Measurements from ENCODE around the gene RHOBTB1.

RHOBTB1 gene

GRCh38 chr10:60954035-60954434 is 10.1 kb upstream of the RHOBTB1 start:
- no peak overlapping the region for H3K27ac ChIP-seq (ENCODE audit: low read depth, low read length)
- H3K9ac ChIP-seq (ENCODE audit: low read depth, low read length), result no peak overlapping the region
- H3K4me3 ChIP-seq (ENCODE audit: low read depth, low read length), result no peak overlapping the region
- H3K4me1 ChIP-seq (ENCODE audit: control insufficient read depth, insufficient read depth, low read length), result no peaks in the 10 kb centered on the region
- H3K27me3 ChIP-seq (ENCODE audit: control insufficient read depth, insufficient read depth, low read length), result no peaks in the 10 kb centered on the region
- no peaks in the 10 kb centered on the region for H3K36me3 ChIP-seq (ENCODE audit: control insufficient read depth, insufficient read depth, low read length)
- H3K9me3 ChIP-seq (ENCODE audit: control insufficient read depth, insufficient read depth, low read length), result no peaks in the 10 kb centered on the region

DNA sequence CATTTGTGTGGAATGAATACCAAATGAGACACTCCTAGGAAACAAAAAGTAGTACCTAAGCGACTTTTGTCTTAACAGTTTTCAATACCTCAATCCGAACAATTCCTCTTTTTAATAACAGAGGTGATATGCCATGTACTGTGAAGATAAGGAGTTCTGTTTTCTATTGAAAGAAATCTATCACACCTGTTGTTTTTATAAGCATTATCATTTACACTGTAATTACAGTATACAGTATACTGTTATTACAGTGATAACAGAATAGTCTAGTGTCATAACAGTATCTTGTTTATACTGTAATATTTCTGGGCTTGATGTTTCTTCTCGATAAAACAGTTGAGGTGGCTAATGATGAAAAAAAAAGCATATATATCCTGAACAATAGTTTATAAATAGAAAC is 9.4 kb upstream of the RHOBTB1 start:
- Histone ChIP-seq H3K27ac (ENCODE audit: low read depth, low read length) (no peak overlapping the region), H3K27me3 (ENCODE audit: control insufficient read depth, insufficient read depth, low read length) (no peaks in the 10 kb centered on the region), H3K9ac (ENCODE audit: low read depth, low read length) (no peak overlapping the region), H3K4me1 (ENCODE audit: control insufficient read depth, insufficient read depth, low read length) (no peaks in the 10 kb centered on the region), H3K36me3 (ENCODE audit: control insufficient read depth, insufficient read depth, low read length) (no peaks in the 10 kb centered on the region), H3K4me3 (ENCODE audit: low read depth, low read length) (no peak overlapping the region), H3K9me3 (ENCODE audit: control insufficient read depth, insufficient read depth, low read length) (no peaks in the 10 kb centered on the region)

GRCh38 chr10:60952846-60953220 is 8.8 kb upstream of the RHOBTB1 start:
- no peak overlapping the region for H3K9ac ChIP-seq (ENCODE audit: low read depth, low read length)
- H3K36me3 ChIP-seq (ENCODE audit: control insufficient read depth, insufficient read depth, low read length), result no peaks in the 10 kb centered on the region
- H3K27ac ChIP-seq (ENCODE audit: low read depth, low read length), result no peak overlapping the region
- H3K9me3 ChIP-seq (ENCODE audit: control insufficient read depth, insufficient read depth, low read length), result no peaks in the 10 kb centered on the region
- no peaks in the 10 kb centered on the region for H3K4me1 ChIP-seq (ENCODE audit: control insufficient read depth, insufficient read depth, low read length)
- H3K27me3 ChIP-seq (ENCODE audit: control insufficient read depth, insufficient read depth, low read length), result no peaks in the 10 kb centered on the region
- no peak overlapping the region for H3K4me3 ChIP-seq (ENCODE audit: low read depth, low read length)

GRCh38 chr10:60952067-60952845 is 8.3 kb upstream of the RHOBTB1 start:
- Histone ChIP-seq H3K4me1 (ENCODE audit: control insufficient read depth, insufficient read depth, low read length) (no peaks in the 10 kb centered on the region), H3K9ac (ENCODE audit: low read depth, low read length) (no peak overlapping the region), H3K9me3 (ENCODE audit: control insufficient read depth, insufficient read depth, low read length) (no peaks in the 10 kb centered on the region), H3K36me3 (ENCODE audit: control insufficient read depth, insufficient read depth, low read length) (no peaks in the 10 kb centered on the region), H3K27me3 (ENCODE audit: control insufficient read depth, insufficient read depth, low read length) (no peaks in the 10 kb centered on the region), H3K4me3 (ENCODE audit: low read depth, low read length) (no peak overlapping the region), H3K27ac (ENCODE audit: low read depth, low read length) (no peak overlapping the region)

DNA sequence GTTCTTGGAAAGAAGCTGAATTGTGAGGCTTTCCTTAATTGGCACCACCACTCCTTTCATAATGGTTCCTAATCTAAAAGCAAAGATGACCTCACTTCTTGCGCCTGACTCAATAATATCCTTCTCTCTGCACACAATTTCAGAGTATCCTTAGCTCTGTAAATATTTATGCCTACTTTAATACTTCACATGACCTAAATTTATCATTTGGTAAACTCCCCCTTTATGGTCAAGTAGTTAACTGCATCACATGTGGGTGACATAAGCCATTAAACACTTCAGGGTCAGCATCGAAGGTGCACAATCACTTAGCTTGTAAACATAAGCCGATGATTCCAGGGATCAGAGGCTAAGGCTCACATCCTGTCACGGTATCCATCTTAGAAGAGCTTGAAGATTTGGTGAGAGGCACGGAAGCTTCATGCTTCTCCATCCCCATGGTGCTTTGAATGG is 7.3 kb upstream of the RHOBTB1 start:
- Histone ChIP-seq H3K27me3 (ENCODE audit: control insufficient read depth, insufficient read depth, low read length) (no peaks in the 10 kb centered on the region), H3K4me3 (ENCODE audit: low read depth, low read length) (no peak overlapping the region), H3K4me1 (ENCODE audit: control insufficient read depth, insufficient read depth, low read length) (no peaks in the 10 kb centered on the region), H3K9me3 (ENCODE audit: control insufficient read depth, insufficient read depth, low read length) (no peaks in the 10 kb centered on the region), H3K9ac (ENCODE audit: low read depth, low read length) (no peak overlapping the region), H3K27ac (ENCODE audit: low read depth, low read length) (no peak overlapping the region), H3K36me3 (ENCODE audit: control insufficient read depth, insufficient read depth, low read length) (no peaks in the 10 kb centered on the region)

DNA sequence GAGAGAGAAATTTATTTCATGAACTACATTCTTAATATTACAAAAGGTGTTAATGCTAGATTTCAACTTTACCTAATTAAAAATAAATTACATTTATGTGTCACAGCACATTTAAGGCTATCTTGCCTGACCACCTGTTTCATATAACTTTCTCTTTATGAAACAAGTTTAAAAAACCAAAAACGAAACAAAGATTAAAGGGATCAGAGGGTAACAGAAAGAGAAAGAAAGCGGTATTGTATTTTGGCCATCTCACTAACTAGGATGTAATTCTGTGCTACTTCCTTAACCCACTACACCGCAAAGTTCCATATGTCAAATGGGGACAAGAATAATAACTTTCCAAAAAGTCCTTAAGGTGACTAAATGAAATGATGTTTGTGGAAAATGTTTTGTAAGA is 6.3 kb upstream of the RHOBTB1 start:
- Histone ChIP-seq H3K36me3 (ENCODE audit: control insufficient read depth, insufficient read depth, low read length) (no peaks in the 10 kb centered on the region), H3K4me1 (ENCODE audit: control insufficient read depth, insufficient read depth, low read length) (no peaks in the 10 kb centered on the region), H3K9ac (ENCODE audit: low read depth, low read length) (no peak overlapping the region), H3K27me3 (ENCODE audit: control insufficient read depth, insufficient read depth, low read length) (peaks cover 4% of the 10 kb centered on the region; the same call in 1 of the 2 replicates), H3K9me3 (ENCODE audit: control insufficient read depth, insufficient read depth, low read length) (no peaks in the 10 kb centered on the region), H3K27ac (ENCODE audit: low read depth, low read length) (no peak overlapping the region), H3K4me3 (ENCODE audit: low read depth, low read length) (no peak overlapping the region)

- Histone ChIP-seq H3K9me3 (ENCODE audit: control insufficient read depth, insufficient read depth, low read length) (no peaks in the 10 kb centered on the region), H3K36me3 (ENCODE audit: control insufficient read depth, insufficient read depth, low read length) (no peaks in the 10 kb centered on the region), H3K4me1 (ENCODE audit: control insufficient read depth, insufficient read depth, low read length) (no peaks in the 10 kb centered on the region), H3K27ac (ENCODE audit: low read depth, low read length) (no peak overlapping the region), H3K4me3 (ENCODE audit: low read depth, low read length) (no peak overlapping the region), H3K27me3 (ENCODE audit: control insufficient read depth, insufficient read depth, low read length) (peaks cover 12% of the 10 kb centered on the region), H3K9ac (ENCODE audit: low read depth, low read length) (no peak overlapping the region)
These were observed 4.9 kb upstream of the RHOBTB1 start for GRCh38 chr10:60948851-60949250.

DNA sequence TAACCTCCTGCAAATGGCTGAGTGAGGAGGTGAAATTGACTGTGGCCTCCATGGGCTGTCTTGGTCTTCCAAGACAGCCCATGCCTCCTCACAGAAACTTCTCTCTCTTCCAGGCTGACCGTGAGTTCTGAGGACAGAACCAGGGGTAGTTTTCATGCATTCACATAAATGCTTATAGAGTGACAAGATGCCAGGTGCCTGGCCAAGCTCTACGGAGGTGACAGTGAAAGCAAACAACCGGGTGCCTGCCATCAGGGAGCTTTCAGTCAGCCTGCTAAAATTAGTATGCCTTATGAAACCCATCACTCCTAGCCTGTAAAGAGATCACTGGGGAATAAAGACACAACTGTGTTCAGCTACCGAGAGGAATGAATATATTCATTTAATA is 919 bp upstream of the RHOBTB1 start:
- Histone ChIP-seq H3K9ac (ENCODE audit: low read depth, low read length) (peak overlapping the region; percentile 79; the same call in 1 of the 2 replicates), H3K27me3 (ENCODE audit: control insufficient read depth, insufficient read depth, low read length) (peaks cover 12% of the 10 kb centered on the region)

DNA sequence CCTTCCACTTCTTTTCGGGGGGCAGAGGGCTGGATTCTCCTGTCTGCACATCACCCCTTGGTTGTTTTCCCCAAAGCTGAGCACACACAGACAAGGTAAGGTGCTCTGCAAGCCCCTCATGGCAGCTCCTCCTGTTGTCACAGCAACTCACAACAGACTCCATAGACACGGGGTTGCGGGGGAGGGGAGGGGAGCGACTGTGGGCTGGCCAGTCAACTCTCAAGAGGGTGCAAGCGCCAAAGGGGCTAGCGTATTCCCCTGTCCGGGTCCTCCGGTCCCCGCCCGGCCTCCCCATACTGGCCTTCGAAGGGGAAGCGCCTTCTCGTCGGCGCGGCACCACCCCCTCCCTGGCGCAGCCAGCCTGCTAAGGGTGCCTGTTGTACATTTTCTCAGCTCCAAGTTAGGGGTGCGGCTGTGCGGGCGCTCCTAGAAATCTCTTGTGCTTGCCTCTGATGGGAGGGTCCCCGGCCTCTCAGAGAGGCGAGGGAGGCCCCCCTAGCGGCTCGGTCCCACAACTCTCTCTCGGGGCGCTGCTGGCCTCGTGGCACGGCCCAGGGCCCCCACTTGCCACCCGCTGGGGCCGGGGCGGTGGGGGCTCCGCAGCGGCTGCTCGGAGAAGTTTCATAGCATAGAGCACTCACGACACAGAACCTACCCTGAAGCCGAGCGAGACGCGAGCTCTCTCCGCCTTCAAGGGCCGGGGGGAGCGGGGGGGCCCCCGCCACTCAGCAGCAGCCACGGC is 498 bp downstream of the RHOBTB1 start:
- Histone ChIP-seq H3K9me3 (ENCODE audit: control insufficient read depth, insufficient read depth, low read length) (no peaks in the 10 kb centered on the region), H3K27me3 (ENCODE audit: control insufficient read depth, insufficient read depth, low read length) (peaks cover 12% of the 10 kb centered on the region), H3K4me3 (ENCODE audit: low read depth, low read length) (peak overlapping the region; percentile 70), H3K9ac (ENCODE audit: low read depth, low read length) (peak overlapping the region; percentile 79), H3K36me3 (ENCODE audit: control insufficient read depth, insufficient read depth, low read length) (no peaks in the 10 kb centered on the region), H3K27ac (ENCODE audit: low read depth, low read length) (peak overlapping the region; percentile 76), H3K4me1 (ENCODE audit: control insufficient read depth, insufficient read depth, low read length) (peaks cover 7% of the 10 kb centered on the region)

More for the DNA sequence above, 919 bp upstream of the RHOBTB1 start:
- Histone ChIP-seq H3K36me3 (ENCODE audit: control insufficient read depth, insufficient read depth, low read length) (no peaks in the 10 kb centered on the region), H3K4me1 (ENCODE audit: control insufficient read depth, insufficient read depth, low read length) (peaks cover 7% of the 10 kb centered on the region), H3K4me3 (ENCODE audit: low read depth, low read length) (peak overlapping the region; percentile 70), H3K27ac (ENCODE audit: low read depth, low read length) (peak overlapping the region; percentile 76), H3K9me3 (ENCODE audit: control insufficient read depth, insufficient read depth, low read length) (no peaks in the 10 kb centered on the region)

GRCh38 chr10:60942788-60943315 is 1.1 kb downstream of the RHOBTB1 start:
- Histone ChIP-seq H3K36me3 (ENCODE audit: control insufficient read depth, insufficient read depth, low read length) (no peaks in the 10 kb centered on the region), H3K27me3 (ENCODE audit: control insufficient read depth, insufficient read depth, low read length) (peaks cover 12% of the 10 kb centered on the region), H3K9me3 (ENCODE audit: control insufficient read depth, insufficient read depth, low read length) (no peaks in the 10 kb centered on the region), H3K4me3 (ENCODE audit: low read depth, low read length) (peak overlapping the region; percentile 70), H3K9ac (ENCODE audit: low read depth, low read length) (peak overlapping the region; percentile 79; the same call in 1 of the 2 replicates), H3K4me1 (ENCODE audit: control insufficient read depth, insufficient read depth, low read length) (peaks cover 7% of the 10 kb centered on the region), H3K27ac (ENCODE audit: low read depth, low read length) (peak overlapping the region; percentile 76)
